Stimulated activated CD8-positive, alpha-beta memory T cell treated with anti-CD3 and anti-CD28 coated beads, Interleukin-15, amount 100 ng/mL, for 1 hour (primary cell): ENCODE measurements around the gene MDFIC.

Experiments used
- DNase-seq: peaks from one replicate; pipeline ENCODE4 v3.0.0-alpha.2; 2020; ENCODE audit warnings: low read depth

MDFIC gene

DNA sequence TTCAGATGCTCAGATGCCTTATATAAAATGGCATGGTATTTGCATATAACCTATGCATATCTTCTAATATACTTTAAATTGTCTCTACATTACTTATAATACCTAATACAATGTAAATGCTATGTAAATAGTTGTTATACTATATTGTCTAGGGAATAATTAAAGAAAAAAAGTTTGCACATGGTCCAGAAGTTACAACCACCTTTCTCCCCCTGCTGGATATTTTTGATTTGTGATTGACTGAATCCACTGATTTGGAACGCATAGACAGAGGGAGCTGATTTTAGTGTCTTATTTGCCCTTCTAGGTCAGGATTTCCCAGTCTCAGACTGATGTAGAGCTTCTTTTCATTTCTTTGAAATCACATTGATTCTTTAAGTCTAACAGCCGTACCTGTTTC, 31.8 kb downstream of the MDFIC start:
- DNase-seq = no peak

- DNase-seq = no peak
Observed at GRCh38 chr7:114956702-114957101, 34.8 kb downstream of the MDFIC start.

- DNase-seq = no peak
Observed at GRCh38 chr7:114957444-114957843, 35.5 kb downstream of the MDFIC start.

GRCh38 chr7:114959931-114960330, 38.0 kb downstream of the MDFIC start:
- DNase-seq = no peak

DNA sequence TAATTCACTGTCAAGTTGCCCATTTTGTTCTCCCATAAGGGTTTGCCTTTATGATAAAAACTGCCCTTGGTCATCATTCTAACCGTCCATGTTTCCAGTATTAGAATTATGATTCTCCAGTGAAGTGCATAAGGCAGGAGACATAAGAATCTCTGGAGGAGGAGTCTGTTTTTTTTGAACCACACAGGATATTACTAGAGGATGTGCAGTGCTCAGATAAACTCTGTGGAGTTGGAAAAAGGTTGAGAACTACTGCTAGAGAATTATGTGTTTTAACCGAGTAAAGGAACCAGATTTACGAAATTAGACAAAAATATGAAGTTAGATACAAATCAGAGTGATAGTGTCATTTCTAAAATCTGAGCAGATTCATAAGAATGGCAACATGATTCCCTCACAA, 40.5 kb downstream of the MDFIC start:
- DNase-seq = no peak

- DNase-seq = no peak
Observed at GRCh38 chr7:114966156-114966555, 44.3 kb downstream of the MDFIC start.

DNA sequence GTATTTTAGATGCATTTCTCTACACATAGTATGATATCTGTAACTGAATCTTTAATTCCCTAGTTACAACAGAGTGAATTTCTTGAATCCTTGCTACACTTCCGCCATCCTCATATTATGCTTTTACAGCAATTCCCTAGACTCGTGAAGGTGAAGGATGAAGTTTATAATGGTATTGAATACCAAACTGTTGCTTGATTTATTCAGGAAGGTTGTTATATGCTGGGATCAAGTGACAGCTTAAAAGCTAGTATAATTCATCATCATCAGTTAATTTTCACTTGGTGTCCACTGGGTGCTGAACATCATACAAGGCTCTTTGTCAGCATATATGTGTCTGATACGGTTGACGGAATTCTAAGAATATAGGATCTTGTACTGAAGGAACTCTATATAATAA, 47.2 kb downstream of the MDFIC start:
- DNase-seq = no peak

DNA sequence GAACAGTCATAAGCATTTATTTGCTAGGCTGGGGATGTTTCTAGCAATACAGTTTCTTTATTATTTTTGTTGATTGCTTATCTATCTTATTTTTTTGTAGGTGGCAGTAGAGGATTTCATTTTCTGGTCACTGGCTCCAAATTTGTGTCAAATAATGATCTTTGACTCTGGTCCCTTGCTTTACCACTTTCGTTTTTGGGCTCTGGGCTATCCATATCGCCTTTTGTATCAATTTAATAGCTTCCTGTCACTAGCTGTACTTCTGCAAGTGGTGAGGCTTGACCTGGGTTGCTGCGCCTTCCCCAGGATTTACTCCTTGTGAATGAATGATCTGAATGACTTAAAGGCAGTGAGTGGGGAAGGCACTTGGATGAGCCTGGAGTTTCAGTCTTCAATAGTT, 48.4 kb downstream of the MDFIC start:
- DNase-seq = no peak

DNA sequence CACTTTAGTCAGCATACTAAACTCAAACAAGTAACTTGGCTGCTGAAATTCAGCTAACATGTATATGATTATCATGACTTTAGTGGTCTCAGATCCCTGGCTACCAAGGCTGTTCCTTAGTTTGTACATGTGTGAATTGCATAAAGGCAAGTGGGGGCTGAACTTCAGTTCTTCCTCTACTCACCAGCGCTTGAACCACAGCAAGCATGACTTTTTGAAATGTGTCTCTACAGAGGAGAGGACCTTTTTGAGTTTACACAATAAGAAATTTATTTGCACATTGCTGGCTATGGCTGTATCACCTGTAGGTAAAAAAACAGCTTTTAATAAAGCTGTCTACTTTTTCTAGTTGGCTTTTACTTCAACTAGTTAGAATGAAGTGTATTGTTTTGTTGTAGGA, 48.8 kb downstream of the MDFIC start:
- DNase-seq = no peak

GRCh38 chr7:114972567-114972966, 50.7 kb downstream of the MDFIC start:
- DNase-seq = no peak

DNA sequence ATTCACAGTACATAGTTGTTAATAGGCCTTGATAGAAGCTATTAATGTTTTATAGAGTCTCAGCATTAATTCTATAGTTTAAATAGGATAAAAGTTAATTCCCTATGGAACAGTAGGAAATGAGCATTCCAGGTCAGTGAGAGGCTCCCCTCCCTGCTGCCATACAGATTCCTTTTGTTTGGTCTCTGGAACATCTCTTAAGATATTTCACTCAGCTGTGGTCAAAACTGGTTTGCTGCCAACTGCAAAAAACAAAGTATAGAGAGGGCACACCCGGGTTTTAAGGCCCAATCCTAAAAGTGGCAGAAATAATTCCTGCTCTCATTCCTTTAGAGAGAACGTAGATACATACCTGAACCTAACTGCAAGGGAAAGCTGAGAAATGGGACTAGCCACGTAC, 51.3 kb downstream of the MDFIC start:
- no peak for DNase-seq

DNA sequence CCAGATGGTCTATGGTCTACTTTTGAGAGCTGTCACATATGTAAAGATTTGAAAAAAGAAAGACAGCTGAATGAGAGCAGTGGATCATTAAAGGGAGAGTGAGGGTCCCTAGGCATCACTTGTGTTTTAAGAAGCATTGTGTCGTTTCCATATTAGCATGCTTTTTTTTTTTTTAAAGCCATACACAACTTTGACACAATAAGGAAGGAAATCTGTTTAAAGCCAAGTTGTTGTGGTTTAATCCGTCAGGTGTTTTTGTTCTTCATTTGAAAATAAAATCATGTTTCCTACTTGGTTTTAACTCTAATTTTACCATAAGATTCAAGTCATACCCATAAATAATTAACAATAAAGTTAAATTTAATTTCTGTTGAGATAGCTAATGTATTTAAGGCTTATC, 53.5 kb downstream of the MDFIC start:
- no peak for DNase-seq

DNA sequence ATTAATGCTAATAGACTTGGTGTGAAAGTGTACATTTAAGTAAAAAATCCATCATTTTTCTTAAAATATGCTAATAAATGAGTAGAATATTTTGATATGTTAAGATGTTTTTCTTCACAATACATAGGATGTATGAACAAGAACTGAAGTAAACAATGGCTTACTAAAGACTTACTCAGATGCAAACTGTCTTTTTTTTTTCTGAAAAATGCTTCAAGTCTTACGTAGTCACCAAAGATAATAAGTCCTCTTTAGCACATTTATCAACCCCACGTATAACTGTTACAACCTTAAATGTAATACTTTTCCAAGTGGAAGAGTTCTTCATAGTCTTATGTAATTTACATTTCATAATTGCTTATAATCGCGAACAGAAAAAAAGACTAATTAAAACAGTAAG, 54.8 kb downstream of the MDFIC start:
- DNase-seq = no peak

DNA sequence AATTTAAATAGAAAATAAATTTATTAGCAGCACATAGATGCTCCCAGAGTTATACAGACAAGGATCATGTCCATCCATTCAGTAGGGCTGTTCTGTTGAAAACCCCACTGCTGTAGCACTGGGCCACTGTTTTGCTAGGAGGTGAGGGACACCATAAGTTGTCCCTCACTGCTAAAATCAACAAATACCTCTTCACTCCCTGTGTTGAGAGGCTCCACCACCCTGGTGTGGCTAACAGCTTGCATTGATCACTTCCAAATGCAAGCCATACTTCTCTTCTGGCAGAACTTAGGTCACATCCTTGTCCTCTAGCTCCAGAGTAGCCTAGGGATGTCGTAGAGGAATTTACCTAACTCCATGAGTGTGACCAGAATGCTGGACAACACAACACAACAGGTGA, 55.4 kb downstream of the MDFIC start:
- no peak for DNase-seq

- DNase-seq = no peak
Observed at GRCh38 chr7:114979388-114979787, 57.5 kb downstream of the MDFIC start.

- no peak for DNase-seq
Observed at GRCh38 chr7:114979803-114980507, 58.1 kb downstream of the MDFIC start.

GRCh38 chr7:114981323-114981722, 59.4 kb downstream of the MDFIC start:
- DNase-seq = no peak

GRCh38 chr7:114985116-114985715, 63.3 kb downstream of the MDFIC start:
- no peak for DNase-seq

GRCh38 chr7:114986190-114987180, 64.6 kb downstream of the MDFIC start:
- no peak for DNase-seq

- DNase-seq = no peak
Observed at GRCh38 chr7:114988026-114988425, 66.1 kb downstream of the MDFIC start.

DNA sequence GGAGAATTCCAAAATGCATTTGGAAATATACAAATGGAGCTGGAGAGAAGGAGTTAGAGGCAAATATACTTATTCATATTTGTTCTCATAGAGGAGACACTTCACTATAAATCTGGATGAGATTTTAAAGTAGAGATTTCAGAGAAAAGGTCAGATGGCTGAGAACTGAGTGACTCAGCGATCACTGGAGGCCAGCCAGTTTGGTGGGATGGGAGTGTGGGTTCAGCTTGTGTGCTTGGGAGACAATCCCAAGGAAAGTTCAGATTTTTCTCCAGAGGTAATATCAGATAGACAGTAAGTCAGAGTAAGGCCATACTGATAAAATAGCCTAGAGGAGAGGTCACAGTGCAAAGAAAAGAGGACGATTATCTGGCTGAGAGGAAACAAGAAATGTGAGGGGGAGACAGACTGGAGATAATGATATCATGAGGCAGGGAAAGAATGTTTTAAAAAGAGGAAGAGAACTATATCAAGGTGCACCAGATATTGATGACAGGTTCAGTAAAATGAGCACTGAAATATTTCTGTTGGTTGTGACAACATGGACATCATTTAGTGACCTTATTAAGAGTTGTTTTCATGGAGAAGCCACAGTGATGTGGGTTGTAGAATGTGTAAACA, 67.0 kb downstream of the MDFIC start:
- DNase-seq = no peak

GRCh38 chr7:114989531-114989930, 67.6 kb downstream of the MDFIC start:
- no peak for DNase-seq
